ENCODE measurements around the gene RHEBL1. TPM values are rescaled to one million over a fixed set of nuclear protein-coding genes. Genes with fewer than 3 reads are reported as not detected.
A peak's percentile ranks its signal among the peaks of the same experiment; 100 is the strongest.

RHEBL1 gene
- polyA plus RNA-seq, 1 donor (not counting 4 experiments of a cell fraction or from before 2014, with no cell fraction given), result 0.51 TPM

- no peak overlapping the region for H3K4me2 ChIP-seq (ENCODE audit: control insufficient read depth, extremely low read depth, insufficient read depth, low read depth, low read length)
- no peak overlapping the region for H3K9ac ChIP-seq (ENCODE audit: control insufficient read depth, extremely low read depth, insufficient read depth, low read length)
- H3K4me3 ChIP-seq (ENCODE audit: control insufficient read depth in 2 of 3, extremely low read depth in 1 of 3, insufficient read depth in 2 of 3, low read depth in 1 of 3, low read length in 3 of 3), result no peak overlapping the region
- dilution Hi-C loops (cut with MboI; ENCODE audit: extremely low pct_ligation_motif_present, low sequenced_read_pairs), result no loop called here
- H3K79me2 ChIP-seq (ENCODE audit: control insufficient read depth, insufficient read depth, low read length), result no peaks in the 10 kb centered on the region
- H3K27me3 ChIP-seq (ENCODE audit: control insufficient read depth, extremely low read depth, insufficient read depth, low read length), result peaks cover 73% of the 10 kb centered on the region
- H3K4me1 ChIP-seq (ENCODE audit: control insufficient read depth, extremely low read depth, insufficient read depth, low read length), result peaks cover 14% of the 10 kb centered on the region
- DNase-seq (ENCODE audit: low read depth, low spot score) (no peak), FAIRE-seq (no peak)
- no peaks in the 10 kb centered on the region for H4K20me1 ChIP-seq (ENCODE audit: control insufficient read depth, extremely low read depth, insufficient read depth, low read length)
- H3K9me3 ChIP-seq (ENCODE audit: control insufficient read depth, low read depth, low read length), result no peaks in the 10 kb centered on the region
- H3K9me1 ChIP-seq (ENCODE audit: control insufficient read depth, extremely low read depth, insufficient read depth, low read length), result no peaks in the 10 kb centered on the region
- no peak overlapping the region for H3K27ac ChIP-seq (ENCODE audit: control insufficient read depth, insufficient read depth, low read length)
- H3K36me3 ChIP-seq (ENCODE audit: control insufficient read depth in 2 of 2, extremely low read depth in 1 of 2, insufficient read depth in 2 of 2, low read length in 2 of 2), result peaks cover 7 to 11% of the 10 kb centered on the region in 2 experiments
- TF ChIP-seq, protein P1, sequence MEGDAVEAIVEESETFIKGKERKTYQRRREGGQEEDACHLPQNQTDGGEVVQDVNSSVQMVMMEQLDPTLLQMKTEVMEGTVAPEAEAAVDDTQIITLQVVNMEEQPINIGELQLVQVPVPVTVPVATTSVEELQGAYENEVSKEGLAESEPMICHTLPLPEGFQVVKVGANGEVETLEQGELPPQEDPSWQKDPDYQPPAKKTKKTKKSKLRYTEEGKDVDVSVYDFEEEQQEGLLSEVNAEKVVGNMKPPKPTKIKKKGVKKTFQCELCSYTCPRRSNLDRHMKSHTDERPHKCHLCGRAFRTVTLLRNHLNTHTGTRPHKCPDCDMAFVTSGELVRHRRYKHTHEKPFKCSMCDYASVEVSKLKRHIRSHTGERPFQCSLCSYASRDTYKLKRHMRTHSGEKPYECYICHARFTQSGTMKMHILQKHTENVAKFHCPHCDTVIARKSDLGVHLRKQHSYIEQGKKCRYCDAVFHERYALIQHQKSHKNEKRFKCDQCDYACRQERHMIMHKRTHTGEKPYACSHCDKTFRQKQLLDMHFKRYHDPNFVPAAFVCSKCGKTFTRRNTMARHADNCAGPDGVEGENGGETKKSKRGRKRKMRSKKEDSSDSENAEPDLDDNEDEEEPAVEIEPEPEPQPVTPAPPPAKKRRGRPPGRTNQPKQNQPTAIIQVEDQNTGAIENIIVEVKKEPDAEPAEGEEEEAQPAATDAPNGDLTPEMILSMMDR (optimal IDR thresholded peaks at IDR 0.05 in 1 of 3, IDR thresholded peaks at IDR 0.05 in 1 of 3, conservative IDR thresholded peaks at IDR 0.05 in 1 of 3; ENCODE audit: extremely low read depth in 1 of 3, insufficient read depth in 2 of 3, low read length in 3 of 3), result no peak
- no peak for TF ChIP-seq EZH2 (IDR thresholded peaks at IDR 0.05; ENCODE audit: low read length)
- no peak overlapping the region for H2AFZ ChIP-seq (ENCODE audit: control insufficient read depth, low read length)
Observed at GRCh38 chr12:49092816-49093406, 23.1 kb upstream of the RHEBL1 start.

GRCh38 chr12:49092086-49092815 lies 22.5 kb upstream of the RHEBL1 start:
- Histone ChIP-seq H3K4me2 (ENCODE audit: control insufficient read depth, extremely low read depth, insufficient read depth, low read depth, low read length) (peak overlapping the region; percentile 40), H3K4me3 (ENCODE audit: control insufficient read depth in 2 of 3, extremely low read depth in 1 of 3, insufficient read depth in 2 of 3, low read depth in 1 of 3, low read length in 3 of 3) (no peak overlapping the region), H3K27me3 (ENCODE audit: control insufficient read depth, extremely low read depth, insufficient read depth, low read length) (peaks cover 73% of the 10 kb centered on the region), H3K9me3 (ENCODE audit: control insufficient read depth, low read depth, low read length) (no peaks in the 10 kb centered on the region), H4K20me1 (ENCODE audit: control insufficient read depth, extremely low read depth, insufficient read depth, low read length) (no peaks in the 10 kb centered on the region), H3K27ac (ENCODE audit: control insufficient read depth, insufficient read depth, low read length) (no peak overlapping the region), H3K79me2 (ENCODE audit: control insufficient read depth, insufficient read depth, low read length) (no peaks in the 10 kb centered on the region), H3K9ac (ENCODE audit: control insufficient read depth, extremely low read depth, insufficient read depth, low read length) (no peak overlapping the region), H3K4me1 (ENCODE audit: control insufficient read depth, extremely low read depth, insufficient read depth, low read length) (peaks cover 14% of the 10 kb centered on the region), H3K9me1 (ENCODE audit: control insufficient read depth, extremely low read depth, insufficient read depth, low read length) (no peaks in the 10 kb centered on the region), H2AFZ (ENCODE audit: control insufficient read depth, low read length) (no peak overlapping the region), H3K36me3 (ENCODE audit: control insufficient read depth in 2 of 2, extremely low read depth in 1 of 2, insufficient read depth in 2 of 2, low read length in 2 of 2) (peaks cover 4 to 6% of the 10 kb centered on the region in 2 experiments)
- dilution Hi-C loops (cut with MboI; ENCODE audit: extremely low pct_ligation_motif_present, low sequenced_read_pairs), result no loop called here
- FAIRE-seq (no peak), DNase-seq (ENCODE audit: low read depth, low spot score) (no peak)
- peak; percentile 51 for TF ChIP-seq EZH2 (IDR thresholded peaks at IDR 0.05; ENCODE audit: low read length)
- TF ChIP-seq, protein P1 (optimal IDR thresholded peaks at IDR 0.05 in 1 of 3, IDR thresholded peaks at IDR 0.05 in 1 of 3, conservative IDR thresholded peaks at IDR 0.05 in 1 of 3; ENCODE audit: extremely low read depth in 1 of 3, insufficient read depth in 2 of 3, low read length in 3 of 3), result peak; percentile 32 to 51 (median 45)

All from keratinocyte (primary cell).